Heart left ventricle (tissue), 13 donors: ENCODE measurements around the gene ALPK3.

Experiments used
- CTCF ChIP-seq, 12 donors: fragments of 200-600 bp; sonication (generic) in 4 of 12; IDR thresholded peaks; one replicate each; pipeline versions ENCODE4 v1.5.0 to v1.8.0; 2018 to 2022; ENCODE audit warnings: antibody characterized with exemption in 12 of 12, mild to moderate bottlenecking in 5 of 12
- POLR2A ChIP-seq, 2 donors: fragments of 450-650 bp; IDR thresholded peaks; one replicate each; pipeline ENCODE4 v1.6.1; 2017; ENCODE audit warnings: antibody characterized with exemption in 2 of 2, mild to moderate bottlenecking in 2 of 2, moderate library complexity in 2 of 2
- donor health status: ischemic (EF 13 %, LVEDD 7.1; RV severe dilation, severe dysfunction).
- donor health status: DM: no; HTN: yes; CAD: no.
- donor health status: DM: no; HTN: no; CAD: no.
- donor health status: ischemic (EF 25% LVEDD 6.9; RV normal size, moderate dysfunction).
- donor health status: ischemic (EF 25% LVEDD 5.7; RV mildly dilated, moderate dysfunction).
- donor health status: ischemic (EF 35%, LVEDD 5.7; RV mildly dilated, moderate dysfunction).
- donor health status: nonischemic (EF 11% LVEDD 7.7; RV severe dilation, severe dysfunction).
- donor health status: DM: yes; HTN: yes; CAD: no.
- donor health status: PGD.
- donor health status: ischemic (EF 29% LVEDD 5.4; RV normal size, mild dysfunction).
- donor health status: nonischemic (EF 23%, LVEDD 6.1; RV moderate dilation, normal function).

GRCh38 chr15:84836844-84837243, 19.7 kb downstream of the ALPK3 start:
- TF ChIP-seq CTCF (IDR thresholded peaks at IDR 0.05) (no peak), POLR2A (IDR thresholded peaks at IDR 0.05) (no peak)
